ENCODE results near the gene HCRTR1. TPM values are rescaled to one million over a fixed set of nuclear protein-coding genes. Genes with fewer than 3 reads are reported as not detected.

Gene HCRTR1
- 0.39 TPM for total RNA-seq
- long read RNA-seq, partial matches to known transcripts, result 0 of 1 reads
- long read RNA-seq, other reads (novel, unspliced or antisense), result 1 of 1 reads

DNA sequence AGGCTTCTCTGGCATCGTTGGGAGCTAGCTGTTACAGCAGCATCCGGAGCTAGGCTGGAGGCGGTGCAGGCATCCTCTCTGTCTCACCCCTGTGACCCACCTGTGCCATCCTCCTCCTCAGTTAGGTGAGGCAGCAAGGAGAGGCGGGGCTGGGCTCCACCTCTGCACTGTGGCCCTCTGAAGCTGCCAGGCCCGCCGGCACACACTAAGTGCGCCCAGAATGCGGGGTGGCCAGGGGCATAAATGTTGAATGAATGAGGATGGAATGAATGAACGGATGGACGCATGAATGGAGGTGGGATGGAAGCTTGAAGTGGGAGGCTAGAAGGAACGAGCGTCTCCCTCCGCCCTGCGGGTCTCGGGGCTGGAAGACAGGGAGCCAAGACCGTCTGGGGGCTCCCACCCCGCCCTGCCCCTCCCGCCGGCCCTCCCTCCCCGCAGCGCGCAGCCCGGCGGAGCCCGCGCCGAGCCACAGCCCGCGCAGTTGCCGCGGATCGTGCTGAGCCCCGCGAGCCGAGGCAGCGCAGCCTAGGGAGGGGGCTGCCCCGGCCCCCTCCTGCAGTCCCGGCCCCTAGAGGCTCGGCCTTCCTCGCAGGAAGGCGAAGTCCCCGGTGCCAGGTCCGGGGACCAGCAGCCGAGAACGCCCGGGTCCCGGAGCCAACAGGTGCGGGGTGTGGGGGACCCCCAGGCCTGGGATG lies at the start of gene HCRTR1:
Gene HCRTR1 (plus strand): TSS at position 472 of the 698 bp plus-strand sequence. CDS start 1,504 bp downstream, outside the sequence.
- DNase-seq (ENCODE audit: low spot score), result no peak

DNA sequence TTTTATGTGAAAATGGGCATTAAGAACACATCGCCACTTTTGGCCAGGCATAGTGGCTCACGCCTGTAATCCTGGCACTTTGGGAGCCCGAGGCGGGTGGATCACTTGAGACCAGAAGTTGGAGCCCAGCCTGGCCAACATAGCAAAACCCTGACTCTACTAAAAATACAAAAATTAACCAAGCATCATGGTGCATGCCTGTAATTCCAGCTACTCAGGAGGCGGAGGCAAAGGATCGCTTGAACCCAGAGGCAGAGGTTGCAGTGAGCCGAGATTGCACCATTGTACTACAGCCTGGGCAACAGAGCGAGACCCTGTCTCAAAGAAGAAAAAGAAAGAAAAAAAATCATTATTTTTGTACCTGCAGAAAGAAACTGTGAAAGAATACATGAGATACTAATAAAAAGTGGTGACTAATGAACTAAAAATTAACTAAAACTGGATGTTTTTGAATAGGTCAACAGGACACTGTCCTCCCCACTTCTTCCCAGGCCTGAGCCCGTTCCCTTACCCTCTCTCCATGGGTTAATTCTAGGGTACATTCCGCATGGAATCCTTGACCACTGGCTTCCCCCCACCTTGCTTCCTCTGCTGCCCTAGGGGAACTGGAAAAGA lies 49.4 kb upstream of the HCRTR1 start:
- DNase-seq (ENCODE audit: low spot score), result no peak

DNA sequence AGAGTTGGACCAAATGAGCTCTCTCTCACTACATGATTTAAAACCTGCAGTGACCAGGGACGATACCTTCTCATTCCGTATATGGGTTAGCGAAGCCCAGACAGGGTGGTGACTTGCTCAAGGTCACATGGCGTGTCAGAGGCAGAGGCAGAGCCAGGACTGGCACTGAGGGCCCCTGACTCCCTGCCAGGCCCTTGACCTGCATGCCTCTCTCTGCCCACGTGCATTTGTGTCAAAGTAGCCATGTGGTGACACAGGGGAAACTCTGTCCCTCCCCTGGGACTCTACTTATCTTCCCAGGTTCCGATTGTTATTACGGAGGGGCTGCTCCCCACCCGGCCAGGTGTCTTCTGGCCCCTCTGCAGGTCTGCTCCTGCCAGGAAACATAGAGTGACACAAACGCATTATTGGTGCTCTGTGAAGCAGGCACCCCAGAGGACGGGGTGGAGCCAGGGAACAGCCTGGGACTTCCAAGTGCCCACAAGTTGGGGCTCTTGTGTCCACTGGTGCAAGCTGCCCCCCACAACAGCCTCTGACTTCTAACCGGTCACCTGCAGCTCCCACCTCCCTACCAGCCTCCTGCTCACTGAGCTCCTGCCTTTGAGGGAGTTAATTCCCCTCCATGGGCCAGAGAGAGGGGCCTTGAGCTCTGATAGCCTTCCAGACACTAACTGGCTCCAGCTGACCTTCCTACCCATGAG lies 48.4 kb upstream of the HCRTR1 start:
- DNase-seq (ENCODE audit: low spot score), result peak; percentile 71

DNA sequence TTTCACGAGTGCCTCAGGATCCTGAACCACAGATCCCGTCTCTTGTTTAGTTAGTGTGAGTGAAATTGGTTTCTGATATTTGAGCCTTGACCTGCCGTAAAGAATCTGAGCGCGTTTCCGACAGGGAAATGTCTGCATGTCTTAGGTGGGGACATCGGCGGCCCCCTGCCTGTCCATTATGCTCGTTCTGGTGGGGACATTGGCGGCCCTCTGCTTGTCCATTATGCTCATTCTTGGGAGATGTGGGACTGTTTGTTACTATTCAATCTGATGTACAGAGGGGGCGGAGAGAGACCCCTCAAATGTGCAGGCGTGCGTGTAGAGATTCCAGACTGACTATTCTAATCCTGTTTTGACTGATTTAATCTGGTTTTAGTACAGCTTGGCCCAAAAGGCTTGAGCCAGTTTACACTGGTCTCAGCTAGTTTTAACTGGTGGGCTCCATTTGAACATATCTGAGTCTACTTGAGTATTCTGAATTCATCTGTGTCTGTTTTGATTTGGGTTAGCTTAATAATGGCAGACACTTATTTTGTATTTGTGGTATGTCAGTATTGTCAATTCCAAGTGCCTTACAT lies 47.8 kb upstream of the HCRTR1 start:
- peak; percentile 47 for DNase-seq (ENCODE audit: low spot score)

DNA sequence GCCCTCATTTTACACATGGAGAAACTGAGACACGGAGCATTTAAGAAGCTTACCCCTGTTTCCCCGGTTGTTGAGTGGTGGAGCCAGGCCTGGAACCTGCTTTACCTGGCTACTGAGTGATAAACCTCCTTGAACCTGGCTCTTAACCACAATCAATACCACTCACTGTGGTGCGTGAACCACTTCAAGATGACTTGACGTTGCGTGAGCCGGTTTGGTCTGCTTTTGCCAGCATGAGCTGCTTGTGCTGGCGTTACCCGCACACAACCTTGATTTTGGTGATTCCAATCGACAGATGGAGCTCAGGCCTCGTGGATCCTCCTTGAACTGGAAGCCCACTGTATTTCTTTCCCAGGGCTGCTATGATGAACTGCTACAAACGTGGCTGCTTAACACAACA lies 47.3 kb upstream of the HCRTR1 start:
- peak; percentile 45 for DNase-seq (ENCODE audit: low spot score)

DNA sequence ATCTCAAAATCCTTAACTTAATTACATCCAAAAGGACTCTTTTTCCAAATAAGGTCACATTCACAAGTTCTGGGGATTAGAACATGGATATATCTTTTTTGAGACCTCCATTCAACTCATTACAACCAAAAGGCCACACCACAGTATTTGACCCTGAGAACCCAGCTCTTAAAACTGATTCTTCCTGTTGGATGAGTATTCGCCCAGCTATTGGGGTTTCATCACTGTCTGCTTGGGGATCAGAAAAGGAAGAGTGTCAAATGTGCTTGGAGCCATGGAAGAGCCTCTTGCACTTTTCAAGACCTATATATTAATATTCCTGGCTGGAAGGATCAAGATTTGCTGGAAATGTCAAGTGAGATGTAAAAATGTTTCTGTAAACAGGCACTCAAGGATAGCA lies 46.6 kb upstream of the HCRTR1 start:
- DNase-seq (ENCODE audit: low spot score), result no peak

DNA sequence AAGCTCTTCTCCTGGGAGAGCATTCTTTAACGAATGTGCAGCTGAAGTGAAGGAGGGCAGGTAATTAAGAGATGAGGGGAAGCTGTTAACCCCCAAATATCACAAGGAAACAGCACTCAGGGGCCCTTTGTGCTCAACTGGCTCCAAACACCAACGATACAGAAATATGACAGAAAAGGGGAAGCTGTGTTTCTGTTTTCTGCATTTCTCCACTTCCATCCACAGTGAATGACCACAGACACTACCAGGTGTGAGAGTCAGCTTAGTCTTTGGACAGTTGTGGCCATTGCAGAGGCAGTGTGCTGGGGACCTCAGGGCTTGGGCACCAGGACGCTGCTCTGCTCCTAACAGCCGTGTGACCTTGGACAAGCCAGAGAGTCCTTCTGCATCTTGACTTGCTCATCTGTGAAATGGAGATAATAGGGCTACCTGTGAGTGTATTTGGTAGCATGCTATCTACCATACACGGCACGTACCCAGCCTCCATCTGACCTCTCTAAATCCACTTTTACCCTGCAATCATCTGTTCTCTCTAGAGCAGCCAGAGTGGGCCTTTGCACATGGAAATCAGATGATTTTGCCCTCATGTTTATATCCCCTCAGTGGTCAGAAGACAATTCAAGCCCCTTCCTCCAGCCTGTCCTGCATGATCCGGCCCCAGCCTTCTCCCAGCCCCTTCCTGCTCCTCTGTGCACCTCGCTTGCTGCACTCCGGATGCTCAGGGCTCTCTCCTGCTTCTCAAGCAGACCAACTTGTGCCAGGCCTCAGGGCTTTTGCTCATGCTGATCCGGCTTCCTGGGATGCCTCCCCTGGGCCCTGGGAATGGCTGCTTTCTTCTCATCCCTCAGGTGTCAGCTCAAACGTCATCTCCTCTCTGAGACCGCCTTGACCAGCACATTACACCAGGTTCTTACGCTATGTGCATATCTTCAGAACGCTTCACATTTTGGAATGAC lies 45.9 kb upstream of the HCRTR1 start:
- peak; percentile 55 for DNase-seq (ENCODE audit: low spot score)

DNA sequence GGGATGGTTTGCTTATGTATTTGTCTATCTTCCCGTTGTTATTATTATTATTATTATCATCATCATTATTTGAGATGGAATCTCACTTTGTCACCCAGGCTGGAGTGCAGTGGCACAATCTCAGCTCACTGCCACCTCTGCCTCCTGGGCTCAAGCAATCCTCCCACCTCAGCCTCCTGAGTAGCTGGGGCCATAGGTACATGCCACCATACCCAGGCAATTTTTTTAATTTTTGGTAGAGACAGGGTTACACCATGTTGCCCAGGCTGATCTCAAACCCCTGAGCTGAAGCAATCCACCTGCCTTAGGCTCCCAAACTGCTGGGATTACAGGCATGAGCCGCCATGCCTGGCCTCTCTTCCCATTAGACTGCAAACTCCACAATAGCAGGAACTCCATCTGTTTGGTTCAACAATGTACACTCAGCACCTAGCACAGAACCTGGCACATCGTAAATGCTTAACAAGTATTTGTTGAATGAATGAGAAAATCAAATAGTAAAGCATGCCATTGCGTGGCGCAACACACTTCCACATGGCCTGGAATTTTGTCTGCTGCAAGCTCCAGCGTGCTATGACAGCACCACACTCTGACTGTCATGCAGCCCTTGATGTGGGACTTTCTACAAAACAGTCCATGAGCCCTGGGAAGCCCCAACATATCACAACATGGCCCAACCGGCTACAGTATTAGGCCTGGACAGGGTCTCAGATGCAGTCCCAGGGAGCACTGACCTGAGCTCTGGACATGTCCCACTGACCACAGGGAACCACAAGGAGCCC lies 45.0 kb upstream of the HCRTR1 start:
- peak; percentile 30 for DNase-seq (ENCODE audit: low spot score)

DNA sequence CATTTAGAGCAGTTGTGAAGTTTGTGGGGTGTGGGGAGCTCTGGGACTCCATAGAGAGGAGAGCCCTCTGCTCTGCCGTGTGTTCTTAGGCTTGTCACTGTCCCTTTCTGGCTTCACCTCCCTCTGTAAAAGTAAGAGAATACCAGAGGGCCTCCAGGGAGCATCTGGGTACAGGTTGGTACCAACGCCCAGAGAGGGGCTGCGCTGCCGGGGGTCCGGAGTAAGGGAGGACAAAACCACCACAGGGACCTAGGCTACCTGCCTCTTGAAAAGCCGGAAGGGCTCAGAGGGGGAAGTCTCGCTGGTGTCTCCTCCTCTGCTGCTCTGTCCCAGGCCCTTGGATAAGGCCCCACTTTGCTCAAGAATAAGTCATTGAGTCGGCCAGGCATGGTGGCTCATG lies 44.2 kb upstream of the HCRTR1 start:
- peak; percentile 51 for DNase-seq (ENCODE audit: low spot score)

DNA sequence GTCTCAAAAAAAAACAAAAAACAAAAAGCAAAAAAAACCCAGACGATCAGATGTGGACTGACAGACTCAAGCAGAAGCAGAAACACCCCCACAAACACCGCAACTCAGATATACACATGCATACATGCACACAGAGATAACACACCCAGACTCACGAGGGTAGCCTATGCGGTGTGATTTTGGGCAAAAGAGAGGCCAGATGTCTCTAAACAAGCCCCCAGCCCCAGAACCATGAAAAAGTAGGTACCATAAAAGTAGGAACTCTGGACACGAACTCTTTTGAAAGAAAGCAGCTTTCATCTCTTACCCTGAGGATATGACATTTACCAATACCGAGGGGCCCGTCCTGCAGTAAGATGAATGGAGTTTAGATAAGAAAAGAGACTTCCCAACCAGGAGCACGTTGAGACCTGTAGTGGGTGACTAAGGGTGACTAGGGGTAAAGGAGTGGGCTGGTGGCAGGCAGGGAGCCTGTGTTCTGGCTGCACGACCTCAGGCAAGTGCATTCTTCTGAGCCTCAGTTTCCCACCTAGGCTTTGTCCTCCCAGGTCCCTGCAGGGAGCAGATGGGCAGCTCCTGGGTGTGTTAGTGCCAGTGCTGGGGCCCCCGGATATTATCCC lies 42.6 kb upstream of the HCRTR1 start:
- DNase-seq (ENCODE audit: low spot score), result peak; percentile 82

DNA sequence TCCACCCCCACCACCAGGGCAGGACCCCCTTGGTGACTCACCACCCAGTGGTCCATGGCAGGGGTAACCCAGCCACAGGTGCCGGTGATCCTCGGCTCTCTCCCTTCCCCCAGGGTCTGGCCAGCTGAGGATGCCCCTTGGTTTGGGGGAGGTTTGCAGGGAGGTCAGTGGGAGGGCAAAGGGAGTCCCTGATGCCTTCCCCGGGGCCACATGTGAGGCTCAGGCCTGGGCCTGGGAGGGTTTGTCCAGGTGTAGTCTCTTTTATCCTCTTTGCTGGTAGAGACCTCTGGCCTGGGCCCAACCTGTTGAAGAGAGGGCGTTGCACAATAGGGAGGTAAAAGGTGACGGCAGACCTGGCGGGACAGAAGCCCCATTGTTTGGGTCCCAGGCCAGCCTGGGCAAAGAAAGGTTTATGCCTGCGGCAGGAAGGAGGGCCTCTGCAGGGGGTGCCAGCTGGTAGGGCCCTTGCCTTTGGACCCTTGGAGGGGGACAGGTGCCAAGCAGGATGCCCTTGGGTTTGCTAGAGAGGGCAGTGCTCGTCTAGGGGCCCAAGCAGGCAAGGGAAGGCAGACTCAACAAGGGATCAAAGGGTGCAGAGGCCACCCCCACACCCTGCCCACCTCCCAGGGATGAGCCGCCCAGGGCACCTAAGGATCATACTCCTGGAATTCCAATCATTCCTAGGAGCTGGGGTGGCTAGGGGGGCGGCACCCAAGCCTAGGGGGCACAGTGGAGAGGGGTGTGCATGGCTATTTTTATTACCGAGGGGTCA lies 41.9 kb upstream of the HCRTR1 start:
- DNase-seq (ENCODE audit: low spot score), result peak; percentile 75

DNA sequence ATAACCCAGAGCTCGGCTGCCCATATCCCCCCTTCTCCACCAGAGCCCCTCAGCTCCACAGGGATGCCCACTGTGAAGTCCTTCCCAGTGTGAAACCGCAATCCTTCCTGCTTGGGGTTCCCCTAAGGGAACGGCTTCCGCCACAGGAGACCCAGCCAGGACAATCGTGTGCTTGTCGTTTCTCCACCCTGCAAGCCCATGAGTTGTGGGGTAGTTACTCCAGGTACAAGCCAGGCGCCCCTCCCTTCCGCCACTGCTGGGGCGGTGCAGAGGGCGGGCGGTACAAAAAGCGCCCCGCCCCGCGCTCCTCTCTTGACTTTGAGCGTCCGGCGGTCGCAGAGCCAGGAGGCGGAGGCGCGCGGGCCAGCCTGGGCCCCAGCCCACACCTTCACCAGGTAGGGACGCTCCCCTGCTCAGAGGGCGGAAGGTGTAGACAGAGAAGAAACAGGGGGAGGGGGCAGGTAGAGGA lies 41.3 kb upstream of the HCRTR1 start, which contains the start of gene TINAGL1:
Gene TINAGL1 (plus strand): TSS at position 315 of the 469 bp plus-strand sequence. CDS start 634 bp downstream, outside the sequence.
- DNase-seq (ENCODE audit: low spot score), result peak; percentile 90

DNA sequence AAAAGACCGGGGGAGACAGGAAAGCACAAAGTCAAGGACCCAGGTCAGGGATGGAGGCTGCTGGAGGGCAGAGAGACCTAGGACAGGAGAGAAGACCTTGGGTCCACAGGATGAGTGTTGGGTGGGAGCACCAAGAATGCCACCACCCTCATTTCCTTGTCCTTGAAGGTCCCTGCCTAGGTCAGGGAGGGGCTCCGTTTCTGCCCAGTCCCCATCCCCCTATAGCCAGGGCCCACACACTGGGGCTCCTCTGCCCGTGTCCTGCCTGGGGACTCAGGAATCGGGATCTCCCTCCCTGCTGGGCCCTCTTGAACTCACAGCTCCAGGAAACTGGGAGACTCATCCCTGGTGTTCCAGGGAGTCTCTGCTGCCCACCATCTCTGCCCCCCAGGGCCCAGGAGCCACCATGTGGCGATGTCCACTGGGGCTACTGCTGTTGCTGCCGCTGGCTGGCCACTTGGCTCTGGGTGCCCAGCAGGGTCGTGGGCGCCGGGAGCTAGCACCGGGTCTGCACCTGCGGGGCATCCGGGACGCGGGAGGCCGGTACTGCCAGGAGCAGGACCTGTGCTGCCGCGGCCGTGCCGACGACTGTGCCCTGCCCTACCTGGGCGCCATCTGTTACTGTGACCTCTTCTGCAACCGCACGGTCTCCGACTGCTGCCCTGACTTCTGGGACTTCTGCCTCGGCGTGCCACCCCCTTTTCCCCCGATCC lies 40.6 kb upstream of the HCRTR1 start:
- DNase-seq (ENCODE audit: low spot score), result peak; percentile 90

DNA sequence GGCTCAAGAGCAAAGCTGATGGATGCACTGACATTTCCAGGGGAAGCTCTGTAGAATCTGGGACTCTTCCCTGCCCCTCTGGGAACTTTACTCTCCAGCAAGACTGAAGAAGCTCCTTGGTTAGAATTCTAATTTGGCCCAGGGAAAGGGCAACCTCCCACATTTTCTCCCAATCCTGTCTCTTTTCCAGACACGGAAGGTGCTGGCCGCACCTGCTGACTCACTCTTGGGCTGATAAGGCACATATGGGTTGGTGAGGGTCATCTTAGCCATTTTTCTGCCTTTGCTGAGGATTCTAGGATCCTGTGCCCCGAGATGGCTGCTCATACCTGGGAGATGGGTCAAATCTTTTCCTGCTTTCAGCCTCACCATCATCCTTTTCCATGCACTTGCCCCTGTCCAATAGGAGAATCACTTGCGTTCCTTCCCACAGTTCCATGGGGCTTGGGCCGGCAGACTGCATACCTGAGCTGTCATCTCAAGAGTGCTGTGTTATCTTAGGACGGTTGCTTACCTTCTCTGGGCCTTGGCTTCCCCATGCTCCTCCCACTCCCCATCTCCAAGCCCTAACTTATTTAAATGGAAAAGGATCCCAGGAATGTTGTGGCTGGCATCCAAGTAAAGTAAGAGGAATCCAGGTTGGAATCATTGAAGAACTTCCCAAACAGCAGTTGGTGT lies 39.8 kb upstream of the HCRTR1 start:
- peak; percentile 65 for DNase-seq (ENCODE audit: low spot score)

DNA sequence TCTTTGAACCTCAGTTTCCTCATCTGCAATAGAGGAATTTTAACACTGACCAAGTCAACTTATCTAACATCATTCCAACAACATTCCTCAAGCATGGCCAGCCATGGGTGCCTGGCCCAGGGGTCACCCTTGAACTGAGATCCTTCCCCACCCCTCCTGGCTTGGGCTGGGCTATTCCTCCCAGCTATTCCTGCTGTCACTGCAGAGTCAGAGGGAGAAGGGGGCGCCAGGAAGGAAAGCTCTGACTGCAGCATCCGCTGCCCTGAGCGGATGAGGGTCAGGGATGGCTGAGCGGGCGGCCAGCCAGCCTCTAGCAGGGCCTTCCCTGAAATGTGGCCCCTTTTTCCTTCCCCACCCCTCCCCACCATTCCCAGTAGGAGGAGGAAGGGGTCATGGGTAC lies 38.1 kb upstream of the HCRTR1 start:
- peak; percentile 59 for DNase-seq (ENCODE audit: low spot score)

DNA sequence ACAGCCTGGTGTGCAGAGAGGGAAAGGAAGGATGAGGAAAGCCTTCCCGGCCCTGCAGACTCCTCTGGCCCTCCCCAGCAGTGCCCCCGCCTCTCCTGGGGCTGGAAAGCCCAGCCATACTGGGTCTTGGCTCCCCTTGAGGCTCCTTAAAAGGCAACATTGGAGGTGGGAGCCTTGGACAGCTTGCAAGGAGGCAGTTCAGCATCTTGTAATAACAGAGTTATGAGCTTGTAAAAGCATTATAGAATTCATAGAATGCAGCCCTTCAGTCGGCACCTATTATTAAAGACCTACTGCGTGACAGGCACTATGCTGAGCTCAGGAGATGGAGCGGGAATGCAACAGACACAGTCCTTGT lies 37.0 kb upstream of the HCRTR1 start:
- peak; percentile 53 for DNase-seq (ENCODE audit: low spot score)
